Neural cell (in vitro differentiated cells): Measurements from ENCODE around the gene BAG1. TPM values are rescaled to one million over a fixed set of nuclear protein-coding genes. Genes with fewer than 3 reads are reported as not detected.

Source experiments
- H2AFZ ChIP-seq: fragments of 200-600, 300-800 bp; sonication (generic), shearing (Covaris generic); 2 replicates; pipeline ENCODE4 v1.6.0; 2014; ENCODE audit warnings: low read depth, mild to moderate bottlenecking, antibody characterized with exemption, low read length, moderate library complexity
- H3F3A ChIP-seq: fragments of 200-600 bp; shearing (Covaris generic); 2 replicates; pipeline ENCODE4 v1.6.1; 2016; ENCODE audit warnings: mild to moderate bottlenecking, moderate library complexity, mixed read lengths, antibody characterized with exemption, low read length; ENCODE audit not compliant: insufficient read depth, poor library complexity, severe bottlenecking
- H3K27ac ChIP-seq: fragments of 200-600, 300-800 bp; sonication (generic), shearing (Covaris generic); 2 replicates; pipeline ENCODE4 v1.5.1; 2014; ENCODE audit warnings: mild to moderate bottlenecking, low read length, moderate library complexity
- H3K27me3 ChIP-seq: fragments of 300-800, 200-600 bp; sonication (generic), shearing (Covaris generic); 2 replicates; pipeline ENCODE4 v1.6.0; 2014; ENCODE audit warnings: mild to moderate bottlenecking, low read depth, low read length, moderate library complexity; ENCODE audit not compliant: insufficient read depth
- H3K36me3 ChIP-seq: fragments of 300-800, 200-600 bp; sonication (generic), shearing (Covaris generic); 2 replicates; pipeline ENCODE4 v1.5.1; 2014; ENCODE audit warnings: mild to moderate bottlenecking, antibody characterized with exemption, low read length, moderate library complexity; ENCODE audit not compliant: insufficient read depth
- H3K4me2 ChIP-seq: fragments of 300-800, 200-600 bp; sonication (generic), shearing (Covaris generic); 2 replicates; pipeline ENCODE4 v1.6.0; 2014; ENCODE audit warnings: mild to moderate bottlenecking, low read length
- H3K4me3 ChIP-seq: fragments of 300-800, 200-600 bp; sonication (generic), shearing (Covaris generic); 2 replicates; pipeline ENCODE4 v1.5.1; 2014; ENCODE audit warnings: mild to moderate bottlenecking, low read length, moderate library complexity
- H3K79me2 ChIP-seq: fragments of 200-600 bp; shearing (Covaris generic); replicated peaks from 2 replicates; pipeline ENCODE4 v1.6.0; 2014; ENCODE audit warnings: mild to moderate bottlenecking, low read length, moderate library complexity; ENCODE audit not compliant: insufficient read depth
- H3K9ac ChIP-seq: fragments of 300-800, 200-600 bp; sonication (generic), shearing (Covaris generic); 2 replicates; pipeline ENCODE4 v1.6.1; 2016; ENCODE audit warnings: mild to moderate bottlenecking, low read length, mixed read lengths
- H3K9me2 ChIP-seq: fragments of 200-600 bp; shearing (Covaris generic); 2 replicates; pipeline ENCODE4 v1.6.1; 2016; ENCODE audit warnings: mild to moderate bottlenecking, low read length, mixed read lengths; ENCODE audit not compliant: insufficient read depth
- H3K9me3 ChIP-seq: fragments of 200-600, 300-800 bp; sonication (generic), shearing (Covaris generic); 2 replicates; pipeline ENCODE4 v1.6.1; 2016; ENCODE audit warnings: mild to moderate bottlenecking, mixed run types, low read length, moderate library complexity, mixed read lengths
- H4K20me1 ChIP-seq: fragments of 200-600 bp; shearing (Covaris generic); 2 replicates; pipeline ENCODE4 v1.6.1; 2016; ENCODE audit warnings: mild to moderate bottlenecking, mixed run types; ENCODE audit not compliant: insufficient read depth
- CTCF ChIP-seq: fragments of 450-650 bp; IDR thresholded peaks from 2 replicates; pipeline ENCODE4 v1.5.1; 2014; ENCODE audit warnings: antibody characterized with exemption, mild to moderate bottlenecking, moderate library complexity; ENCODE audit not compliant: poor library complexity, severe bottlenecking
- EP300 ChIP-seq: fragments of 450-650 bp; conservative IDR thresholded peaks from 2 replicates; pipeline ENCODE4 v1.6.1; 2014; ENCODE audit warnings: antibody characterized with exemption, mild to moderate bottlenecking, moderate library complexity; ENCODE audit not compliant: poor library complexity, severe bottlenecking
- EZH2 ChIP-seq: fragments of 200-600, 300-800 bp; shearing (Covaris generic), sonication (generic); IDR thresholded peaks from 2 replicates; pipeline ENCODE4 v1.6.1; 2014; ENCODE audit warnings: antibody characterized with exemption, low read length, borderline replicate concordance, mild to moderate bottlenecking; ENCODE audit not compliant: insufficient read depth, poor library complexity, severe bottlenecking
- MXI1 ChIP-seq: fragments of 450-650 bp; conservative IDR thresholded peaks from 2 replicates; pipeline ENCODE4 v1.6.1; 2014; ENCODE audit warnings: antibody characterized with exemption, mild to moderate bottlenecking; ENCODE audit not compliant: poor library complexity, severe bottlenecking
- POLR2AphosphoS5 ChIP-seq: IDR thresholded peaks from 2 replicates; pipeline ENCODE4 v1.6.1; 2012
- RAD21 ChIP-seq: fragments of 450-650 bp; conservative IDR thresholded peaks from 2 replicates; pipeline ENCODE4 v1.6.1; 2014; ENCODE audit warnings: antibody characterized with exemption, mild to moderate bottlenecking, moderate library complexity
- SMC3 ChIP-seq: fragments of 450-650 bp; conservative IDR thresholded peaks from 2 replicates; pipeline ENCODE4 v1.6.1; 2014; ENCODE audit warnings: antibody characterized with exemption, mild to moderate bottlenecking, moderate library complexity; ENCODE audit not compliant: poor library complexity
- TAF1 ChIP-seq: IDR thresholded peaks from 2 replicates; pipeline ENCODE4 v1.6.1; 2012; ENCODE audit warnings: low read depth
- polyA minus RNA-seq: library from RNA; depleted of rRNA, polyadenylated mRNA; stranded (reverse); fragments of >200 nt; gene quantifications from 2 replicates; pipeline ENCODE4 v1.2.3, GENCODE V29; 2014
- polyA plus RNA-seq: library from polyadenylated mRNA; depleted of rRNA; stranded (reverse); fragments of >200 nt; gene quantifications from 2 replicates; pipeline ENCODE4 v1.2.3, GENCODE V29; 2014
- TF ChIP-seq, protein P1 (sequence below): IDR thresholded peaks from 2 replicates; pipeline ENCODE4 v1.6.1; 2012; ENCODE audit warnings: borderline replicate concordance

Gene BAG1
- 90.4 and 94.9 TPM in 2 replicates for polyA plus RNA-seq
- polyA minus RNA-seq, result 49.7 and 62.3 TPM in 2 replicates

GRCh38 chr9:33264473-33265177 is at the start of gene BAG1, which contains the start of gene CHMP5:
BAG1 (minus strand) TSS chr9:33264708.
CHMP5 (plus strand) TSS chr9:33265049; CDS start chr9:33265079, 30 bp downstream.
- H3K9ac ChIP-seq, result peak within 1 kb of the TSS; percentile 84
- peak within 1 kb of the TSS; percentile 71 for H2AFZ ChIP-seq
- peak within 1 kb of the TSS; percentile 60 for H3K27ac ChIP-seq
- peak within 1 kb of the TSS; percentile 94 for H3K4me3 ChIP-seq
- peaks cover 14% of the 10 kb centered on the region for H3K36me3 ChIP-seq
- peak within 1 kb of the TSS; percentile 90 for H3K4me2 ChIP-seq
- H3K9me3 ChIP-seq, result no peaks in the 10 kb centered on the region
- H3F3A ChIP-seq, result no peaks in the 10 kb centered on the region
- TF ChIP-seq MXI1 (no peak), EP300 (peak; percentile 5), EZH2 (no peak), TAF1 (peak; percentile 48), CTCF (peak; percentile 66), SMC3 (peak; percentile 26), RAD21 (no peak), POLR2AphosphoS5 (peak; percentile 77)
- TF ChIP-seq, protein P1, sequence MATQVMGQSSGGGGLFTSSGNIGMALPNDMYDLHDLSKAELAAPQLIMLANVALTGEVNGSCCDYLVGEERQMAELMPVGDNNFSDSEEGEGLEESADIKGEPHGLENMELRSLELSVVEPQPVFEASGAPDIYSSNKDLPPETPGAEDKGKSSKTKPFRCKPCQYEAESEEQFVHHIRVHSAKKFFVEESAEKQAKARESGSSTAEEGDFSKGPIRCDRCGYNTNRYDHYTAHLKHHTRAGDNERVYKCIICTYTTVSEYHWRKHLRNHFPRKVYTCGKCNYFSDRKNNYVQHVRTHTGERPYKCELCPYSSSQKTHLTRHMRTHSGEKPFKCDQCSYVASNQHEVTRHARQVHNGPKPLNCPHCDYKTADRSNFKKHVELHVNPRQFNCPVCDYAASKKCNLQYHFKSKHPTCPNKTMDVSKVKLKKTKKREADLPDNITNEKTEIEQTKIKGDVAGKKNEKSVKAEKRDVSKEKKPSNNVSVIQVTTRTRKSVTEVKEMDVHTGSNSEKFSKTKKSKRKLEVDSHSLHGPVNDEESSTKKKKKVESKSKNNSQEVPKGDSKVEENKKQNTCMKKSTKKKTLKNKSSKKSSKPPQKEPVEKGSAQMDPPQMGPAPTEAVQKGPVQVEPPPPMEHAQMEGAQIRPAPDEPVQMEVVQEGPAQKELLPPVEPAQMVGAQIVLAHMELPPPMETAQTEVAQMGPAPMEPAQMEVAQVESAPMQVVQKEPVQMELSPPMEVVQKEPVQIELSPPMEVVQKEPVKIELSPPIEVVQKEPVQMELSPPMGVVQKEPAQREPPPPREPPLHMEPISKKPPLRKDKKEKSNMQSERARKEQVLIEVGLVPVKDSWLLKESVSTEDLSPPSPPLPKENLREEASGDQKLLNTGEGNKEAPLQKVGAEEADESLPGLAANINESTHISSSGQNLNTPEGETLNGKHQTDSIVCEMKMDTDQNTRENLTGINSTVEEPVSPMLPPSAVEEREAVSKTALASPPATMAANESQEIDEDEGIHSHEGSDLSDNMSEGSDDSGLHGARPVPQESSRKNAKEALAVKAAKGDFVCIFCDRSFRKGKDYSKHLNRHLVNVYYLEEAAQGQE, result no peak
- H4K20me1 ChIP-seq, result no peaks in the 10 kb centered on the region
- H3K9me2 ChIP-seq, result no peaks in the 10 kb centered on the region
- H3K27me3 ChIP-seq, result no peaks in the 10 kb centered on the region
- peaks cover 27% of the 10 kb centered on the region for H3K79me2 ChIP-seq

GRCh38 chr9:33311953-33312352 is 47.4 kb upstream of the BAG1 start:
- H3K27ac ChIP-seq, result no peak overlapping the region
- no peak overlapping the region for H3K4me3 ChIP-seq
- TF ChIP-seq TAF1, result no peak
- TF ChIP-seq POLR2AphosphoS5, result no peak
- TF ChIP-seq, protein P1, result no peak
- no peak for TF ChIP-seq MXI1
- no peak for TF ChIP-seq SMC3
- TF ChIP-seq RAD21, result no peak
- TF ChIP-seq EP300, result no peak
- no peak for TF ChIP-seq EZH2
- TF ChIP-seq CTCF, result no peak
- no peaks in the 10 kb centered on the region for H4K20me1 ChIP-seq
- H3K4me2 ChIP-seq, result no peak overlapping the region
- no peak overlapping the region for H2AFZ ChIP-seq
- no peak overlapping the region for H3K9ac ChIP-seq
- no peaks in the 10 kb centered on the region for H3K79me2 ChIP-seq
- no peaks in the 10 kb centered on the region for H3K9me2 ChIP-seq
- no peaks in the 10 kb centered on the region for H3K9me3 ChIP-seq
- peaks cover 15% of the 10 kb centered on the region for H3K36me3 ChIP-seq
- no peaks in the 10 kb centered on the region for H3F3A ChIP-seq
- H3K27me3 ChIP-seq, result no peaks in the 10 kb centered on the region
